PC-3 (cell line): ENCODE measurements around the gene ZNF316. TPM values are rescaled to one million over a fixed set of nuclear protein-coding genes. Genes with fewer than 3 reads are reported as not detected.

Experiments used
- ATAC-seq: fragments of 200-7000 bp; cut with Tn5 transposase; 2 replicates; pipeline ENCODE4 v1.9.1; 2020; ENCODE audit warnings: mild to moderate bottlenecking, moderate library complexity
- BruUV-seq: library from RNA; stranded (reverse); fragments of 400-500 nt; replicated peaks from 2 replicates; lab custom pipeline; 2021; lab: Mats Ljungman, UMichigan
- CTCF ChIA-PET: fragments of 300-600 bp; sonication (Branson Sonifier 250); formaldehyde crosslinking; loops from one replicate; lab custom pipeline; 2022; ENCODE audit warnings: antibody characterized with exemption; lab: Charles Lee
- POLR2A ChIA-PET: fragments of 300-600 bp; sonication (Branson Sonifier 250); formaldehyde crosslinking; loops from one replicate; lab custom pipeline; 2022; ENCODE audit warnings: antibody characterized with exemption; ENCODE audit not compliant: unreplicated experiment; lab: Charles Lee
- DNase-seq: peaks from one replicate; pipeline ENCODE4 v3.0.0-alpha.2; 2015
- H2AFZ ChIP-seq: fragments of 300-600 bp; sonication (generic); 2 replicates; pipeline ENCODE4 v1.6.0; 2016; ENCODE audit warnings: antibody characterized with exemption, low read length
- H3F3A ChIP-seq: fragments of 300-600 bp; sonication (generic); one replicate; pipeline ENCODE4 v1.6.0; 2017; ENCODE audit warnings: antibody characterized with exemption, low read length, control low read depth, mild to moderate bottlenecking; ENCODE audit not compliant: unreplicated experiment
- H3K27ac ChIP-seq: fragments of 300-600 bp; sonication (generic); 2 replicates; pipeline ENCODE4 v1.5.1; 2016; ENCODE audit warnings: mild to moderate bottlenecking, low read length
- H3K27me3 ChIP-seq: fragments of 300-600 bp; sonication (generic); 2 replicates; pipeline ENCODE4 v1.6.1; 2016; ENCODE audit warnings: low read length, mixed read lengths
- H3K36me3 ChIP-seq: fragments of 300-600 bp; sonication (generic); 2 replicates; pipeline ENCODE4 v1.6.1; 2016; ENCODE audit warnings: low read depth, mixed run types, low read length, mixed read lengths
- H3K4me1 ChIP-seq: fragments of 300-600 bp; sonication (generic); 2 replicates; pipeline ENCODE4 v1.5.1; 2016; ENCODE audit warnings: low read length; ENCODE audit not compliant: insufficient read depth
- H3K4me2 ChIP-seq: fragments of 300-600 bp; sonication (generic); 2 replicates; pipeline ENCODE4 v1.6.0; 2016; ENCODE audit warnings: low read length
- H3K4me3 ChIP-seq: fragments of 300-600 bp; sonication (generic); 2 replicates; pipeline ENCODE4 v1.5.1; 2016; ENCODE audit warnings: mild to moderate bottlenecking, low read length, mixed read lengths
- H3K79me2 ChIP-seq: fragments of 300-600 bp; sonication (generic); 2 replicates; pipeline ENCODE4 v1.6.1; 2017; ENCODE audit warnings: low read length, mixed read lengths
- H3K9ac ChIP-seq: fragments of 300-600 bp; sonication (generic); 2 replicates; pipeline ENCODE4 v1.6.0; 2016; ENCODE audit warnings: mild to moderate bottlenecking, low read length
- H3K9me2 ChIP-seq: fragments of 300-600 bp; sonication (generic); replicated peaks from 2 replicates; pipeline ENCODE4 v1.6.1; 2016; ENCODE audit warnings: mixed run types, low read length, mixed read lengths
- H3K9me3 ChIP-seq: fragments of 300-600 bp; sonication (generic); 2 replicates; pipeline ENCODE4 v1.6.1; 2016; ENCODE audit warnings: low read length, mixed read lengths
- H4K20me1 ChIP-seq: fragments of 300-600 bp; sonication (generic); 2 replicates; pipeline ENCODE4 v1.6.1; 2016; ENCODE audit warnings: low read length, mixed read lengths
- EZH2 ChIP-seq: fragments of 300-600 bp; sonication (generic); IDR thresholded peaks from one replicate; pipeline ENCODE4 v1.6.1; 2017; ENCODE audit warnings: antibody characterized with exemption, mild to moderate bottlenecking, low read length; ENCODE audit not compliant: unreplicated experiment
- EZH2phosphoT487 ChIP-seq: fragments of 300-600 bp; sonication (generic); IDR thresholded peaks from 2 replicates; pipeline ENCODE4 v1.6.1; 2018; ENCODE audit warnings: mild to moderate bottlenecking, antibody characterized with exemption, low read length, borderline replicate concordance
- intact Hi-C: fragments of 100-400 bp; cut with micrococcal nuclease; formaldehyde crosslinking; loops from 2 replicates; pipeline ENCODE4 v1.9.0; 2023
- total RNA-seq: library from RNA; depleted of rRNA; stranded (reverse); fragments of >200 nt; gene quantifications from 2 replicates; pipeline ENCODE4 v1.2.3, GENCODE V29; 2014
- TF ChIP-seq, protein P1 (sequence below): fragments of 300-600 bp; sonication (generic); conservative IDR thresholded peaks from 2 replicates; pipeline ENCODE4 v1.5.1; 2017; ENCODE audit warnings: antibody characterized with exemption, low read depth, mild to moderate bottlenecking, low read length

ZNF316 gene
- total RNA-seq, 1 experiment from 2014 or later = 17.5 TPM

GRCh38 chr7:6590645-6591110 lies 46.4 kb upstream of the ZNF316 start:
- intact Hi-C loops = no loop called here
- H4K20me1 ChIP-seq = no peaks in the 10 kb centered on the region
- no peaks in the 10 kb centered on the region for H3F3A ChIP-seq
- ATAC-seq (peak; percentile 60), DNase-seq (no peak)
- TSS peak; percentile 46 for BruUV-seq
- H3K27me3 ChIP-seq = no peaks in the 10 kb centered on the region
- peaks cover 16% of the 10 kb centered on the region for H3K79me2 ChIP-seq
- H3K4me1 ChIP-seq = no peaks in the 10 kb centered on the region; the same call in 1 of the 2 replicates
- H3K9me3 ChIP-seq = no peaks in the 10 kb centered on the region
- H3K4me3 ChIP-seq = peak overlapping the region; percentile 99
- TF ChIP-seq EZH2 (no peak), EZH2phosphoT487 (no peak)
- TF ChIP-seq, protein P1, sequence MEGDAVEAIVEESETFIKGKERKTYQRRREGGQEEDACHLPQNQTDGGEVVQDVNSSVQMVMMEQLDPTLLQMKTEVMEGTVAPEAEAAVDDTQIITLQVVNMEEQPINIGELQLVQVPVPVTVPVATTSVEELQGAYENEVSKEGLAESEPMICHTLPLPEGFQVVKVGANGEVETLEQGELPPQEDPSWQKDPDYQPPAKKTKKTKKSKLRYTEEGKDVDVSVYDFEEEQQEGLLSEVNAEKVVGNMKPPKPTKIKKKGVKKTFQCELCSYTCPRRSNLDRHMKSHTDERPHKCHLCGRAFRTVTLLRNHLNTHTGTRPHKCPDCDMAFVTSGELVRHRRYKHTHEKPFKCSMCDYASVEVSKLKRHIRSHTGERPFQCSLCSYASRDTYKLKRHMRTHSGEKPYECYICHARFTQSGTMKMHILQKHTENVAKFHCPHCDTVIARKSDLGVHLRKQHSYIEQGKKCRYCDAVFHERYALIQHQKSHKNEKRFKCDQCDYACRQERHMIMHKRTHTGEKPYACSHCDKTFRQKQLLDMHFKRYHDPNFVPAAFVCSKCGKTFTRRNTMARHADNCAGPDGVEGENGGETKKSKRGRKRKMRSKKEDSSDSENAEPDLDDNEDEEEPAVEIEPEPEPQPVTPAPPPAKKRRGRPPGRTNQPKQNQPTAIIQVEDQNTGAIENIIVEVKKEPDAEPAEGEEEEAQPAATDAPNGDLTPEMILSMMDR = no peak
- H3K9ac ChIP-seq = peak overlapping the region; percentile 82
- H3K4me2 ChIP-seq = peak overlapping the region; percentile 97
- CTCF ChIA-PET = interaction anchor here (0.9 to 1.1 kb wide), 2 partner anchors 13 to 75 kb away, joined by 3 read pairs; partner anchors contain the start of gene ZDHHC4
- no peaks in the 10 kb centered on the region for H3K9me2 ChIP-seq
- H2AFZ ChIP-seq = peak overlapping the region; percentile 77
- POLR2A ChIA-PET = no interaction called here
- H3K36me3 ChIP-seq = no peaks in the 10 kb centered on the region; the same call in 1 of the 2 replicates
- no peak overlapping the region for H3K27ac ChIP-seq

GRCh38 chr7:6600093-6600492 lies 37.0 kb upstream of the ZNF316 start:
- no peak for TF ChIP-seq EZH2phosphoT487
- Histone ChIP-seq H3K9me3 (no peaks in the 10 kb centered on the region), H3K27ac (no peak overlapping the region), H3K36me3 (peaks cover 14% of the 10 kb centered on the region), H3K9me2 (no peaks in the 10 kb centered on the region), H4K20me1 (no peaks in the 10 kb centered on the region), H3K27me3 (no peaks in the 10 kb centered on the region), H3K4me3 (no peak overlapping the region), H3K4me1 (no peaks in the 10 kb centered on the region), H3K79me2 (no peaks in the 10 kb centered on the region), H3K9ac (no peak overlapping the region), H3F3A (no peaks in the 10 kb centered on the region), H3K4me2 (no peak overlapping the region), H2AFZ (no peak overlapping the region)
- intact Hi-C loops = no loop called here
- ChIA-PET POLR2A (no interaction called here), CTCF (no interaction called here)
- ATAC-seq (no peak), DNase-seq (no peak)
- no TSS peak for BruUV-seq

DNA sequence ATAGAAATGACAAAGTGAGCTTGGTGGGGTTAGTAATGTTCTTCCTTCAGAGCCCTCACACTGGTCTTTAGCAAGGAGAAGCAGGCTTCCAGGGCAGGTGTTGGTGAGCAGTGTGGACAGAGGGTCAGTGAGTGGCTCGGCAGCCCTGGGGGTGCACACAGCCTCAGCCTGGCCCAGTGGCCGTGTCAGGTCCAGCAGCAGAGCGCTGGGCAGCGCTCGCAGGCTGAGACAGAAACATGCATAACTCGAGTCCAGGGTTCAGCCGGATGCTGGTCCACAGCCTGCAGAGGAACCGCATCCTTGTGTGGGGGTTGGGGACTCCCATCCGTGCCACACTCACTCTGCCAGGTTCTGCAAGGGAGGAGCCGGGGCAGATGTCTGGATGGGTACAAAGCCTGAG lies 32.7 kb upstream of the ZNF316 start:
- TF ChIP-seq EZH2phosphoT487 (no peak), EZH2 (no peak)
- TF ChIP-seq, protein P1 = no peak
- no peak overlapping the region for H2AFZ ChIP-seq
- ATAC-seq (no peak), DNase-seq (no peak)
- no peaks in the 10 kb centered on the region for H3K27me3 ChIP-seq
- no peaks in the 10 kb centered on the region for H3K79me2 ChIP-seq
- no peaks in the 10 kb centered on the region for H4K20me1 ChIP-seq
- H3K9ac ChIP-seq = no peak overlapping the region
- H3K4me3 ChIP-seq = no peak overlapping the region
- BruUV-seq = TSS peak; percentile 20
- H3K4me2 ChIP-seq = no peak overlapping the region
- H3F3A ChIP-seq = no peaks in the 10 kb centered on the region
- no peak overlapping the region for H3K27ac ChIP-seq
- ChIA-PET POLR2A (no interaction called here), CTCF (no interaction called here)
- no peaks in the 10 kb centered on the region for H3K9me3 ChIP-seq
- no peaks in the 10 kb centered on the region for H3K4me1 ChIP-seq
- peaks cover 8% of the 10 kb centered on the region for H3K36me3 ChIP-seq
- intact Hi-C loops = no loop called here
- H3K9me2 ChIP-seq = no peaks in the 10 kb centered on the region
